ENCODE results near the gene EIF4E.
A peak's percentile ranks its signal among the peaks of the same experiment; 100 is the strongest.
"Not testable (repeated sequence)": the region's sequence is repeated elsewhere in the genome, so short reads cannot be mapped to it uniquely, and the experiment has no call there.

EIF4E gene

GRCh38 chr4:98928505-98929340 lies at the start of gene EIF4E:
TSS of gene EIF4E (minus strand) at chr4:98929133. CDS start at chr4:98929112, 21 bp downstream.
- DNase-seq: peak; percentile 41

- no peak for DNase-seq
Measured at GRCh38 chr4:98977557-98977956, 48.6 kb upstream of the EIF4E start.

- no peak for DNase-seq
Measured at GRCh38 chr4:98976716-98977115, 47.8 kb upstream of the EIF4E start.

GRCh38 chr4:98969878-98970785 lies 41.2 kb upstream of the EIF4E start:
- DNase-seq: no peak

GRCh38 chr4:98967786-98968329 lies 38.9 kb upstream of the EIF4E start:
- DNase-seq: no peak

GRCh38 chr4:98966926-98967325 lies 38.0 kb upstream of the EIF4E start:
- no peak for DNase-seq

GRCh38 chr4:98963538-98964433 lies 34.9 kb upstream of the EIF4E start:
- no peak for DNase-seq

- DNase-seq: no peak
Measured at GRCh38 chr4:98961770-98962169, 32.8 kb upstream of the EIF4E start.

GRCh38 chr4:98959411-98959810 lies 30.5 kb upstream of the EIF4E start:
- DNase-seq: no peak

- no peak for DNase-seq
Measured at GRCh38 chr4:98958065-98958464, 29.1 kb upstream of the EIF4E start.

- no peak for DNase-seq
Measured at GRCh38 chr4:98955229-98955628, 26.3 kb upstream of the EIF4E start.

- DNase-seq: no peak
Measured at GRCh38 chr4:98951710-98952109, 22.8 kb upstream of the EIF4E start.

GRCh38 chr4:98950925-98951324 lies 22.0 kb upstream of the EIF4E start:
- DNase-seq: no peak

GRCh38 chr4:98946359-98946758 lies 17.4 kb upstream of the EIF4E start:
- no peak for DNase-seq

- DNase-seq: no peak
Measured at GRCh38 chr4:98945297-98945850, 16.4 kb upstream of the EIF4E start.

- DNase-seq: no peak
Measured at GRCh38 chr4:98939892-98940298, 11.0 kb upstream of the EIF4E start.

GRCh38 chr4:98939438-98939837 lies 10.5 kb upstream of the EIF4E start:
- no peak for DNase-seq

GRCh38 chr4:98937986-98938720 lies 9.2 kb upstream of the EIF4E start:
- no peak for DNase-seq

- DNase-seq: no peak
Measured at GRCh38 chr4:98935633-98936032, 6.7 kb upstream of the EIF4E start.

- DNase-seq: not testable (repeated sequence)
Measured at GRCh38 chr4:98934851-98935250, 5.9 kb upstream of the EIF4E start.

- no peak for DNase-seq
Measured at GRCh38 chr4:98932539-98932938, 3.6 kb upstream of the EIF4E start.

Measured in 8988T (cell line).